Gastroesophageal sphincter (tissue), 4 donors: ENCODE data around the gene SF3A1. TPM values are rescaled to one million over a fixed set of nuclear protein-coding genes. Genes with fewer than 3 reads are reported as not detected.
"Not testable (repeated sequence)": the region's sequence is repeated elsewhere in the genome, so short reads cannot be mapped to it uniquely, and the experiment has no call there.

Source experiments
- ATAC-seq: fragments of 150-250 bp; one replicate; pipeline ENCODE4 v1.9.1; 2016; ENCODE audit warnings: mild to moderate bottlenecking, moderate library complexity
- H3K27ac ChIP-seq, 4 donors: fragments of 200-600 bp; sonication (generic) in 3 of 4; 1 replicate in 3 of 4; 2 replicates in 1 of 4; pipeline ENCODE4 v1.5.1; 2016 to 2019
- H3K27me3 ChIP-seq: fragments of 200-600 bp; sonication (generic); one replicate; pipeline ENCODE4 v1.5.1; 2019
- H3K36me3 ChIP-seq, 2 donors: fragments of 200-600 bp; sonication (generic); one replicate each; pipeline ENCODE4 v1.5.1; 2019; ENCODE audit warnings: control low read depth in 1 of 2
- H3K4me1 ChIP-seq, 3 donors: fragments of 200-600 bp; sonication (generic); 1 replicate in 2 of 3; 2 replicates in 1 of 3; pipeline ENCODE4 v1.5.1; 2016 to 2019; ENCODE audit warnings: control low read depth in 2 of 3
- H3K4me3 ChIP-seq, 2 donors: fragments of 200-600 bp; sonication (generic); one replicate each; pipeline ENCODE4 v1.5.1; 2019; ENCODE audit warnings: mild to moderate bottlenecking in 1 of 2, moderate library complexity in 1 of 2
- H3K9me3 ChIP-seq, 3 donors: fragments of 200-600 bp; sonication (generic); one replicate each; pipeline ENCODE4 v1.5.1; 2017 to 2019; ENCODE audit warnings: control low read depth in 2 of 3
- CTCF ChIP-seq, 4 experiments: fragments of 200-600 bp in 2 of 4; fragments of 450-650 bp in 2 of 4; sonication (generic) in 1 of 4; IDR thresholded peaks; one replicate each; pipeline ENCODE4 v1.5.1; 2017 to 2019; ENCODE audit warnings: antibody characterized with exemption in 4 of 4, mild to moderate bottlenecking in 2 of 4, moderate library complexity in 2 of 4
- EP300 ChIP-seq: sonication (generic); formaldehyde crosslinking; IDR thresholded peaks from one replicate; pipeline ENCODE4 v1.6.1; 2017; ENCODE audit warnings: antibody characterized with exemption, mild to moderate bottlenecking
- POLR2A ChIP-seq, 2 donors: fragments of 450-650 bp; IDR thresholded peaks; one replicate each; pipeline ENCODE4 v1.6.1; 2017; ENCODE audit warnings: antibody characterized with exemption in 2 of 2, mild to moderate bottlenecking in 2 of 2, moderate library complexity in 1 of 2
- POLR2AphosphoS5 ChIP-seq: sonication (generic); formaldehyde crosslinking; IDR thresholded peaks from one replicate; pipeline ENCODE4 v1.6.1; 2017; ENCODE audit warnings: antibody characterized with exemption
- WGBS, 2 donors: methylation state at CpG; one replicate each; pipeline ENCODE4 v1.1.5; 2018; ENCODE audit warnings: low coverage in 1 of 2; 5-methylcytosine and 5-hydroxymethylcytosine counted together
- total RNA-seq, 4 donors: library from RNA; depleted of rRNA; stranded (reverse); fragments of >200 nt; gene quantifications; one replicate each; pipeline ENCODE4 v1.1.0, GENCODE V29; 2016

The SF3A1 gene
- total RNA-seq = 10 to 100 TPM; 46.1 to 80.8 (median 63.7) TPM

GRCh38 chr22:30356449-30357235 lies at the start of gene SF3A1, which contains the start of gene CCDC157:
SF3A1 (minus strand) TSS chr22:30356894; CDS start chr22:30356792, 102 bp downstream.
CCDC157 (plus strand) TSS chr22:30357007; CDS start chr22:30366001, 8,994 bp downstream.
- 0 to 1% methylated on average over 8 to 9 of the region's 91 CpGs for WGBS, 2 donors
- Histone ChIP-seq H3K4me3 (peak within 1 kb of the TSS; percentile 72 to 76), H3K27ac (peak within 1 kb of the TSS; percentile 88 to 99 (median 96)), H3K9me3 (no peaks in the 10 kb centered on the region), H3K4me1 (peaks cover 9 to 56% (median 22%) of the 10 kb centered on the region in 3 donors), H3K36me3 (peaks cover 0 to 19% of the 10 kb centered on the region in 2 donors), H3K27me3 (no peaks in the 10 kb centered on the region)
- ATAC-seq = peak; percentile 98
- TF ChIP-seq EP300 = no peak
- TF ChIP-seq POLR2AphosphoS5 = peak; percentile 95
- peak; percentile 88 to 95 for TF ChIP-seq POLR2A (IDR thresholded peaks at IDR 0.05)
- peak in 2 of 4 experiments; percentile 2 to 32 for TF ChIP-seq CTCF (IDR thresholded peaks at IDR 0.05)

GRCh38 chr22:30406400-30406799 lies 49.7 kb upstream of the SF3A1 start:
- Histone ChIP-seq H3K9me3 (no peaks in the 10 kb centered on the region), H3K4me1 (no peaks in the 10 kb centered on the region), H3K36me3 (peaks cover 0 to 65% of the 10 kb centered on the region in 2 donors), H3K4me3 (no peak overlapping the region), H3K27ac (no peak overlapping the region), H3K27me3 (no peaks in the 10 kb centered on the region)
- ATAC-seq = no peak
- TF ChIP-seq CTCF (IDR thresholded peaks at IDR 0.05) = no peak
- TF ChIP-seq POLR2AphosphoS5 = no peak
- TF ChIP-seq EP300 = no peak
- TF ChIP-seq POLR2A (IDR thresholded peaks at IDR 0.05) = no peak
- 93 to 100% methylated on average over 5 to 6 of the region's 6 CpGs for WGBS, 2 donors

- TF ChIP-seq EP300 = no peak
- no peak for TF ChIP-seq POLR2AphosphoS5
- no peak for TF ChIP-seq POLR2A (IDR thresholded peaks at IDR 0.05)
- TF ChIP-seq CTCF (IDR thresholded peaks at IDR 0.05) = no peak
Measured at GRCh38 chr22:30405731-30406130, 49.0 kb upstream of the SF3A1 start.

GRCh38 chr22:30404307-30404706 lies 47.6 kb upstream of the SF3A1 start:
- H3K27ac ChIP-seq = no peak overlapping the region
- TF ChIP-seq CTCF (IDR thresholded peaks at IDR 0.05) = no peak
- no peak for TF ChIP-seq POLR2A (IDR thresholded peaks at IDR 0.05)

More at GRCh38 chr22:30405731-30406130, 49.0 kb upstream of the SF3A1 start:
- Histone ChIP-seq H3K27ac (no peak overlapping the region), H3K9me3 (no peaks in the 10 kb centered on the region), H3K36me3 (peaks cover 0 to 58% of the 10 kb centered on the region in 2 donors), H3K4me3 (no peak overlapping the region), H3K27me3 (no peaks in the 10 kb centered on the region), H3K4me1 (no peaks in the 10 kb centered on the region)
- ATAC-seq = no peak
- WGBS, 2 donors = 90 to 100% methylated on average over 1 to 3 of the region's 4 CpGs

GRCh38 chr22:30402766-30403104 lies 46.0 kb upstream of the SF3A1 start:
- not testable (repeated sequence) for H3K9me3 ChIP-seq, H3K27ac ChIP-seq, H3K4me3 ChIP-seq, ATAC-seq, H3K27me3 ChIP-seq
- H3K4me1 ChIP-seq = peaks cover 0 to 26% (median 8%) of the 10 kb centered on the region in 3 donors
- WGBS, 2 donors = 89 to 100% methylated on average over 4 to 5 of the region's 5 CpGs
- peaks cover 0 to 28% of the 10 kb centered on the region in 2 donors for H3K36me3 ChIP-seq

More at GRCh38 chr22:30404307-30404706, 47.6 kb upstream of the SF3A1 start:
- no peaks in the 10 kb centered on the region for H3K27me3 ChIP-seq
- H3K36me3 ChIP-seq = peaks cover 0 to 44% of the 10 kb centered on the region in 2 donors
- peaks cover 0 to 10% (median 0%) of the 10 kb centered on the region in 3 donors for H3K4me1 ChIP-seq
- H3K4me3 ChIP-seq = no peak overlapping the region
- 77% methylated on average over 3 of the region's 6 CpGs; no CpG with 5 or more reads in 1 of the 2 donors for WGBS, 2 donors
- ATAC-seq = no peak
- no peaks in the 10 kb centered on the region for H3K9me3 ChIP-seq
